HG02973 (cell line): ENCODE data around the gene SYCE1L.
A peak's percentile ranks its signal among the peaks of the same experiment; 100 is the strongest.

Source experiments
- ATAC-seq: cut with Tn5 transposase; IDR thresholded peaks from one replicate; pipeline ENCODE4 v1.9.1; 2021; ENCODE audit warnings: moderate library complexity; ENCODE audit not compliant: unreplicated experiment

Gene SYCE1L

GRCh38 chr16:77195411-77195810, 3.8 kb upstream of the SYCE1L start:
- ATAC-seq = no peak

DNA sequence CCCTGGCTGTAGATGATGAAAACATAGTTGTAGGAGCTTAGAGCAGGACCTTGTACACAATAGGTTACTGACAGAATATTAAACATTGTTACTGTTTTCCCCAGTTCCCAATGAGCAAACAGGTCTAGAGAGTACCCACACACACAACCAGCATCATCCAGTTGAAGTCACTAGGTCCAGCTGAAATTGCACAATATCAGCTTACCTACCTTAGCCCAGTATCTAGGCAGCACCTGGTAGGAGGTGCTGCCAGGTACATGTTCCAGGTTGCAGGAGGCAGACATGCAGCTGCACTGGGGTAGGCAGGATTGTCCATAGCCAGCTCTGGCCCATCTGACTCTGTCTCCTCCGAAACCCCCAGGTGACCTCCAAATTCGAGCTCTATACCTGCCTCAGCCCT, 1.5 kb upstream of the SYCE1L start:
- no peak for ATAC-seq

DNA sequence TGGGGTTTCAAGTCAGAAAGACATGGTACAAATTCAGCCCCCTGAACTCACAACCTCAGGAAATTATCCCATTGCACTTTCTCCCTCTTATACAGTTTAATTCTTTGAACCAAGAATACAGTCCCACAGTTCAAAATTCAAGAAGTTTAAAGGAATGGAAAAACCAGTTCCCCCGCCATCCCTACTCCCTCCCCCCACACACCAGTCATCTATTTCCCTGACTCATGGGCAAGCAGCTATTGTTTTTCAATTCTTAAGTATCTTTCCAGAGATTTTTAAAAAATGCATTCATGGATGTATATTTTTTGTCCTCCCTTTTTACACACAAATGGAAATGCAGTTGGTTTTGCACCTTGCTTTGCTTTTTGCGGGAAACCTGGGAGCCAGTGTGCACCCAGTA, 7.3 kb downstream of the SYCE1L start:
- no peak for ATAC-seq

DNA sequence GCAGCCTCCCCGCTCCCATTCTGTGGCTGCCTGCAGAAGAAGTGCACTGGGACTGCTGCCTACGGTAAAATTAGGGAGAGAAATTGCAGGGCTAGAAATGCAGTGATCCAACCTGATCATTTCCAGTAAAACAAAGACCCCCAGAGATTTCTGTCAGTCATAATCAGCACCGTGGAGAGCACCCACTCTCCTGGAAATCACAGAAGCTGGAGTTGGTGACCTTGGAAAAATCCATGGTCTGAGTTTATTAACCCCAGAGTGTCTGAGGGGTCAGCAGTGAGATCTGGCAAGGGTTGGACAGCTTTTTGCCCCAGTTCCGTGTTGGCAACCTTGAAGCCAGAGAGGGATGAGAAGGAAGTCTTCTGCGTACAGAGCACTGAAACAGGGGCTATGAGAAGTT, 7.8 kb downstream of the SYCE1L start:
- ATAC-seq = no peak

DNA sequence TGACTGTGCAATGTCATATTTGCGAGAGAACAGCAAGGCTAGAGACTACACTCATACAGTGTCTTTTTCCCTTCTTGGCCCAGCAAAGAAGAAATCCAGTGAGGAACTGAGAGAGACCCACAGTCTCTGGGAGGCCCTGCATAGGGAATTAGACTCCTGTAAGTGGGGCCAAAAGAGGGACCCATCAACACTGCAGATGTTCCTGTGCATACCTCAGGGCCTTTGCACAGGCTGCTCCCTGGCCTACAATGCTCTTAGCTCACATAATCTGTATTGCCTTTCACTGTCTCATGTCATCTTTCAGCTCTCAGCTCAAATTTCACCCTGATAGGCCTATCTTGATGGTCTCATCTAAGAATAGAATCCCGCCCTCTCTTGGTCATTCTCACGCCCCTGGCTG, 9.2 kb downstream of the SYCE1L start:
- ATAC-seq = no peak

DNA sequence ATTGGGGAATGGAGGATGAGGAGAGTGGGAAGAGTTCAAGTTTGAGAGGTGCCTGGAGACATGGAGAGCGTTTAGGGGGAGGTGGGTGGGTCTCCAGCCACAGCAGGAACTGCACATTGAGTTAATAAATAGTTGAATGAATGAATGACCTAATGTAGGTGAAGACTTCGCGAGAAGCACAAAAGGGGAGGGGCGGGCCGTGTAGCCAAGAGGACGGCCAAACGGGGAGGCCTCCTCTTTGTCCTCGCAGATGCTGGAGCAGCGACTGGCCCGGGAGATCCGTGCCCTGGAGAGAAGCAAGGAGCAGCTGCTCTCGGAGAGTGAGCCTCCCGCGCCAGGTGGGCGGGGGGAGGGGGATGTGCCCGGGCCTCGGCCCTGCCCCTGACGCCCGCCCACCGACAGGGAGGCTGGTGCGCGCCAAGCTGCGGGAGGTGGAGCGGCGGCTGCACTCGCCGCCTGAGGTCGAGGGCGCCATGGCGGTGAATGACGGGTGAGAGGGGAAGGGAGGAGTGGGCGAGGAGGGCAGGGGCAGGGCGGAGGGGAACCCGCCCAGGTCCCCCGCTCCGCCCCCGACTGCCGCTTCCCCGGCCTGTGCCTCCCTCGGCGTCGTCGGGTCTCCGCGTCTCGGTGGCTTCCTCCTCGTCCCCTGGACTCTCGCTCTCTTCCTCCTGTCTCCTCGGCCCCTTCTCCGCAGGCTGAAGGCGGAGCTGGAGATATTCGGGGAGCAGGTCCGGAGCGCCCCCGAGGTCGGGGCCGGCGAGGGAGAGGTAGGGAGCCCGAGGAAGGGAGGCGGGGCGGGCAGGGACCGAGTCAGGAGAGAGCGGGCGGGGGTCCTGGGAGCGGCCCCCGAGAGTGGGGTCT, 12.9 kb downstream of the SYCE1L start:
- peak; percentile 73 for ATAC-seq

GRCh38 chr16:77212741-77213541, 13.7 kb downstream of the SYCE1L start:
- ATAC-seq = peak; percentile 81

GRCh38 chr16:77213542-77214106, 14.4 kb downstream of the SYCE1L start:
- ATAC-seq = no peak

GRCh38 chr16:77214411-77215138, 15.4 kb downstream of the SYCE1L start:
- no peak for ATAC-seq

- ATAC-seq = no peak
Observed at GRCh38 chr16:77219437-77219836, 20.2 kb downstream of the SYCE1L start.

DNA sequence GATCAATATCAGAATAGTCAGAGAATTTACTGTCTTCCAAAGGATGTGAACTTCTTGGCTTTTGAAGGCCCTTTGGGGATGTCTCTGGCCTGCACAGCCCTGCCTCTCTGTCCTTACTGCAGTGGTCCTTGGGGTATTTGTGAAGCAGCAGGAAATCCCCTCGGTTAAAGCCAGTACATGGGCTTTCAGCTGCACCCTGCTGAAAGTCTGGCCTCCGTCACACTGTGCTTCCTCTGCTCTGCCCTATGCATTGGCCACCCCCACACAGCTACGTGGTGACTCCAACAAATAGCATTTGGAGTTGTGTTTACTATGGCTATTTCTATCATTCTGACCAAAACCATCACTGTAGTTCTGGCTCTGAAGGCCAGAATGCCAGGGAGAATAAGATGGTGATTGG, 21.2 kb downstream of the SYCE1L start:
- ATAC-seq = no peak

- ATAC-seq = no peak
Observed at GRCh38 chr16:77221482-77221881, 22.3 kb downstream of the SYCE1L start.

DNA sequence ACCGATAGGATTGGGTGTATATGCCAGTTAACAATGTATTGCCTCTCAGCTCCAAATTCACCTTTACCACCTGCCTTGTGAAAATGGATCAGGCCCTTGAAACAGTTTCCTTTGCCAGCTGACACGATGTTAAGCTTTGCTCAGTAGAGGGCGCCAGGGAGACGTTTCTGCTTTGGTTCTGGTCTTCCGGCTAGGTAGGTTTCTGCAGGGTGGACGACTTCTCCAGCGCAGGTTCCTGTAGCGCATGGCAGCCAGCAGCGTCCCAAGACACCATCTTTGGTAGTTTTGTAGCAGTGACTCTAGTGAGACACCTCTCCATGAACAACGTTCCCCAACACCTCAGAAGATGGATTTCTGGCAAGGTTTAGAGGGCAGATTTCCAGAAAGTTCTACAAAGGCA, 24.0 kb downstream of the SYCE1L start:
- ATAC-seq = no peak

DNA sequence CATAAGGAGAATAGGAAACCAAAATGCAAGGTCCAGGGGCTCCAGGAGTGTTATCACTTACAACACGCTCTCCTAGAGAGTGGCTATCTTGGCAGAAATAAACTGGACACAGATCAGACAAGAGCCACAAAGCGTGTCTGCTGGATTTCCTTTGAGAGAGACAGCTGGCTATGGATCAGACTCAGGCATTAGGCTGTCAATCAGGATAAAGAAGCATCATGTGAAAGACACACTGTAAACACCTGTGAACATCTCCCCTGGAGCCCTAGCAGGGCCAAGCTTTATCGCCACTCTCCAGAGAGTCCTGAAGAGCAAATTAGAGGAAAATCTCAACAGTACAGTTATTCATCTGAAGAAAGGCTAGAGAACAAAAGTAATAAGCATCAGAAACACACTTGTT, 26.0 kb downstream of the SYCE1L start:
- no peak for ATAC-seq

DNA sequence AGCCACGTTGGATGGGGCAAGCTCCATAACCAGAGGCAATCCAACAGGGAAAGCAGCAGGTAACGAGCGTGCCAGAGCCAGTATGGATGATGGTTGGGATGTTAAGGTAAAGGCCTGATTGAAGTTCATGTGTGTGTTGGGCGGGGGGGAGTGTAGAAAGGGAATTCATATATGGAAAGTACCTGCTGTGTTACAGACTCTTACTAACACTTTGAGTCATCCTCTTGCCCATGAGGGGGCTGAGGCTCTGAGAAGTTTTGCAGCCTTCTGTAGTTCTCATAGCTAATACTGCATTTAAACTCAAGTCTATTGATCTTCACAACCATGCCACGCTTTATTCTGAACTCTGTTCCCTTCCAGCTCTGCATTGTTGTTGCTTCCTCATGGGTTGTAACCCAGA, 28.5 kb downstream of the SYCE1L start:
- peak; percentile 76 for ATAC-seq

GRCh38 chr16:77231047-77231446, 31.8 kb downstream of the SYCE1L start:
- ATAC-seq = no peak

DNA sequence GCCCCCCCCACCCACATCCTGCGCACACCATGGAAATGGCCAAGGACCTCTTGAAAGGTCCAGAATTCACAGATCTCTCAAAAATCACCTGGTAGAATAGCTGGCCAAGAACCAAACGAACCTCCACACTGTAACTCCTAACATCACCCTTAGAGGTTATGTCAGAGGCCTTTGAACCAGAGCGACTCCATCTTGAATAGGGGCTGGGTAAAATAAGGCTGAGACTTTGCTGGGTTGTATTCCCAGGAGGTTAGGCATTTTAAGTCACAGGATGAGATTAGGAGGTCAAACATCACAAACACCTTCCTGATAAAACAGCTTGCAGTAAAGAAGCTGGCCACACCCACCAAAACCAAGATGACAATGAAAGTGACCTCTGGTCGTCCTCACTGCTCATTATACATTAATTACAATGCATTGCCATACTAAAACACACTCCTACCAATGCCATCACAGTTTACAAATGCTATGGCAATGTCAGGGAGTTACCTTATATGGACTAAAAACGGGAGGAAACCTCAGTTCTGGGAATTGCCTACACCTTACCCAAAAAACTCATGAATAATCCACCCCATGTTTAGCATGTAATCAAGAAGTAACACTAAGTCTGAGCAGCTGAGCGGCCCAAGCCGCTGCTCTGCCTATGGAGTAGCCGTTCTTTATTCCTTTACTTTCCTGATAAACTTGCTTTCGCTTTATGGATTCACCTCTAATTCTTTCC, 34.8 kb downstream of the SYCE1L start:
- ATAC-seq = no peak

DNA sequence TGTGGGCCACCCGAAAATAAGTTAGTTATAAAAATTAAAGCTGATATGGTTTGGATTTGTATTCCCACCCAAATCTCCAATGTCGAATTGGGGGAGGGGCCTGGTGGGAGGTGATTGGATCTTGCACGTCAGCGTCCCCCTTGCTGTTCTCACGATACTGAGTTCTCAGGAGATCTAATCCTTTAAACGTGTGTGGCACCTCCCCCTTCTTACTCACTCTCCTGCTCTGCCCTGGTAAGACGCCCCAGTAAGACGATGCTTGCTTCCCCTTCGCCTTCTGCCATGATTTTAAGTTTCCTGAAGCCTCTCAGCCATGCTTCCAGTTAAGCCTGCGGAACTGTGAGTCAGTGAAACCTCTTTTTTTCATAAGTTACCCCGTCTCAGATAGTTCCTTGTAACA, 35.4 kb downstream of the SYCE1L start:
- ATAC-seq = no peak

- ATAC-seq = peak; percentile 99
Observed at GRCh38 chr16:77236063-77236511, 36.9 kb downstream of the SYCE1L start.

DNA sequence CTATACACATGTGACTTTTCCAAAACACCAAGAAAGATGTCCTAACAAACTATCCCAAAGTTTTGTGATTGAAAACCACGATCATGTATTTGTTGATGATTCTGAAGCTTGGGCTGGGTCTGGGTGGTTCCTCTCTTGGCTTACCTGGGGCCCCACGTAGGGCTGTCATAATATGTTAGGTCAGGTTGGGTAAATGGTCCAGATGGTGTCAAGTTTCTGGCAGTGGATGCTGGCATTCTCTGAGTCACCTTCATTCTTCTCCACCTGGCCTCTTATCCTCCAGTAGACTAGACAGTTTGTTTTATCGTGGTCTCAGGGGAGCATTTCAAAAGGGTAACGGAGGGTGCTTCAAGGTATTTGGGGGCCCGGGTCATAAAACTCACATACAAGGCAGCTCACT, 39.4 kb downstream of the SYCE1L start:
- no peak for ATAC-seq
